Neural cell (in vitro differentiated cells): ENCODE results near the gene GPC5. TPM values are rescaled to one million over a fixed set of nuclear protein-coding genes. Genes with fewer than 3 reads are reported as not detected.

Source experiments
- H2AFZ ChIP-seq: fragments of 200-600, 300-800 bp; sonication (generic), shearing (Covaris generic); 2 replicates; pipeline ENCODE4 v1.6.0; 2014; ENCODE audit warnings: low read depth, mild to moderate bottlenecking, antibody characterized with exemption, low read length, moderate library complexity
- H3F3A ChIP-seq: fragments of 200-600 bp; shearing (Covaris generic); 2 replicates; pipeline ENCODE4 v1.6.1; 2016; ENCODE audit warnings: mild to moderate bottlenecking, moderate library complexity, mixed read lengths, antibody characterized with exemption, low read length; ENCODE audit not compliant: insufficient read depth, poor library complexity, severe bottlenecking
- H3K27ac ChIP-seq: fragments of 200-600, 300-800 bp; sonication (generic), shearing (Covaris generic); 2 replicates; pipeline ENCODE4 v1.5.1; 2014; ENCODE audit warnings: mild to moderate bottlenecking, low read length, moderate library complexity
- H3K27me3 ChIP-seq: fragments of 300-800, 200-600 bp; sonication (generic), shearing (Covaris generic); 2 replicates; pipeline ENCODE4 v1.6.0; 2014; ENCODE audit warnings: mild to moderate bottlenecking, low read depth, low read length, moderate library complexity; ENCODE audit not compliant: insufficient read depth
- H3K36me3 ChIP-seq: fragments of 300-800, 200-600 bp; sonication (generic), shearing (Covaris generic); 2 replicates; pipeline ENCODE4 v1.5.1; 2014; ENCODE audit warnings: mild to moderate bottlenecking, antibody characterized with exemption, low read length, moderate library complexity; ENCODE audit not compliant: insufficient read depth
- H3K4me2 ChIP-seq: fragments of 300-800, 200-600 bp; sonication (generic), shearing (Covaris generic); 2 replicates; pipeline ENCODE4 v1.6.0; 2014; ENCODE audit warnings: mild to moderate bottlenecking, low read length
- H3K4me3 ChIP-seq: fragments of 300-800, 200-600 bp; sonication (generic), shearing (Covaris generic); 2 replicates; pipeline ENCODE4 v1.5.1; 2014; ENCODE audit warnings: mild to moderate bottlenecking, low read length, moderate library complexity
- H3K79me2 ChIP-seq: fragments of 200-600 bp; shearing (Covaris generic); replicated peaks from 2 replicates; pipeline ENCODE4 v1.6.0; 2014; ENCODE audit warnings: mild to moderate bottlenecking, low read length, moderate library complexity; ENCODE audit not compliant: insufficient read depth
- H3K9ac ChIP-seq: fragments of 300-800, 200-600 bp; sonication (generic), shearing (Covaris generic); 2 replicates; pipeline ENCODE4 v1.6.1; 2016; ENCODE audit warnings: mild to moderate bottlenecking, low read length, mixed read lengths
- H3K9me2 ChIP-seq: fragments of 200-600 bp; shearing (Covaris generic); 2 replicates; pipeline ENCODE4 v1.6.1; 2016; ENCODE audit warnings: mild to moderate bottlenecking, low read length, mixed read lengths; ENCODE audit not compliant: insufficient read depth
- H3K9me3 ChIP-seq: fragments of 200-600, 300-800 bp; sonication (generic), shearing (Covaris generic); 2 replicates; pipeline ENCODE4 v1.6.1; 2016; ENCODE audit warnings: mild to moderate bottlenecking, mixed run types, low read length, moderate library complexity, mixed read lengths
- H4K20me1 ChIP-seq: fragments of 200-600 bp; shearing (Covaris generic); 2 replicates; pipeline ENCODE4 v1.6.1; 2016; ENCODE audit warnings: mild to moderate bottlenecking, mixed run types; ENCODE audit not compliant: insufficient read depth
- CTCF ChIP-seq: fragments of 450-650 bp; IDR thresholded peaks from 2 replicates; pipeline ENCODE4 v1.5.1; 2014; ENCODE audit warnings: antibody characterized with exemption, mild to moderate bottlenecking, moderate library complexity; ENCODE audit not compliant: poor library complexity, severe bottlenecking
- EP300 ChIP-seq: fragments of 450-650 bp; conservative IDR thresholded peaks from 2 replicates; pipeline ENCODE4 v1.6.1; 2014; ENCODE audit warnings: antibody characterized with exemption, mild to moderate bottlenecking, moderate library complexity; ENCODE audit not compliant: poor library complexity, severe bottlenecking
- MXI1 ChIP-seq: fragments of 450-650 bp; conservative IDR thresholded peaks from 2 replicates; pipeline ENCODE4 v1.6.1; 2014; ENCODE audit warnings: antibody characterized with exemption, mild to moderate bottlenecking; ENCODE audit not compliant: poor library complexity, severe bottlenecking
- POLR2AphosphoS5 ChIP-seq: IDR thresholded peaks from 2 replicates; pipeline ENCODE4 v1.6.1; 2012
- RAD21 ChIP-seq: fragments of 450-650 bp; conservative IDR thresholded peaks from 2 replicates; pipeline ENCODE4 v1.6.1; 2014; ENCODE audit warnings: antibody characterized with exemption, mild to moderate bottlenecking, moderate library complexity
- REST ChIP-seq: IDR thresholded peaks from 2 replicates; pipeline ENCODE4 v1.6.1; 2012; ENCODE audit warnings: borderline replicate concordance
- SMC3 ChIP-seq: fragments of 450-650 bp; conservative IDR thresholded peaks from 2 replicates; pipeline ENCODE4 v1.6.1; 2014; ENCODE audit warnings: antibody characterized with exemption, mild to moderate bottlenecking, moderate library complexity; ENCODE audit not compliant: poor library complexity
- TAF1 ChIP-seq: IDR thresholded peaks from 2 replicates; pipeline ENCODE4 v1.6.1; 2012; ENCODE audit warnings: low read depth
- polyA plus RNA-seq: library from polyadenylated mRNA; depleted of rRNA; stranded (reverse); fragments of >200 nt; gene quantifications from 2 replicates; pipeline ENCODE4 v1.2.3, GENCODE V29; 2014

GPC5 gene
- polyA plus RNA-seq, 1 donor from 2014 or later: 5.0 TPM

GRCh38 chr13:91598655-91599054, 200.2 kb downstream of the GPC5 start:
- TF ChIP-seq REST (no peak), CTCF (no peak), RAD21 (no peak), EP300 (no peak), POLR2AphosphoS5 (no peak), TAF1 (no peak), MXI1 (no peak)
- Histone ChIP-seq H3F3A (no peaks in the 10 kb centered on the region), H3K27me3 (no peaks in the 10 kb centered on the region), H3K9ac (no peak overlapping the region), H3K4me2 (no peak overlapping the region), H2AFZ (no peak overlapping the region), H3K4me3 (no peak overlapping the region), H3K9me2 (no peaks in the 10 kb centered on the region), H4K20me1 (no peaks in the 10 kb centered on the region), H3K79me2 (no peaks in the 10 kb centered on the region), H3K9me3 (no peaks in the 10 kb centered on the region), H3K27ac (no peak overlapping the region), H3K36me3 (no peaks in the 10 kb centered on the region)

- TF ChIP-seq SMC3: no peak
- no peak for TF ChIP-seq MXI1
- no peak for TF ChIP-seq REST
- no peak for TF ChIP-seq POLR2AphosphoS5
- TF ChIP-seq TAF1: no peak
- Histone ChIP-seq H3F3A (no peaks in the 10 kb centered on the region), H2AFZ (no peak overlapping the region), H3K9ac (no peak overlapping the region), H4K20me1 (no peaks in the 10 kb centered on the region), H3K79me2 (no peaks in the 10 kb centered on the region), H3K36me3 (no peaks in the 10 kb centered on the region), H3K9me2 (no peaks in the 10 kb centered on the region), H3K9me3 (no peaks in the 10 kb centered on the region), H3K27ac (no peak overlapping the region), H3K4me3 (no peak overlapping the region), H3K27me3 (no peaks in the 10 kb centered on the region), H3K4me2 (no peak overlapping the region)
Measured at GRCh38 chr13:91601273-91601672, 202.9 kb downstream of the GPC5 start.
